Sigmoid colon (tissue), 7 donors: ENCODE data around the gene P3H3. TPM values are rescaled to one million over a fixed set of nuclear protein-coding genes. Genes with fewer than 3 reads are reported as not detected.

ENCODE experiments used
- DNase-seq: peaks from one replicate; pipeline ENCODE4 v3.0.0-alpha.2; 2019
- H3K27ac ChIP-seq, 4 donors: fragments of 200-600 bp; sonication (generic); one replicate each; pipeline ENCODE4 v1.5.1; 2016 to 2019; ENCODE audit warnings: mild to moderate bottlenecking in 1 of 4
- H3K27me3 ChIP-seq, 3 donors: fragments of 200-600 bp; sonication (generic); one replicate each; pipeline ENCODE4 v1.5.1; 2019; ENCODE audit warnings: mild to moderate bottlenecking in 1 of 3
- H3K36me3 ChIP-seq, 4 donors: fragments of 200-600 bp; sonication (generic); one replicate each; pipeline ENCODE4 v1.5.1; 2016 to 2019
- H3K4me1 ChIP-seq, 4 donors: fragments of 200-600 bp; sonication (generic); one replicate each; pipeline ENCODE4 v1.5.1; 2017 to 2019
- H3K4me3 ChIP-seq, 4 donors: fragments of 200-600 bp; sonication (generic); one replicate each; pipeline ENCODE4 v1.5.1; 2017 to 2019; ENCODE audit warnings: mild to moderate bottlenecking in 2 of 4, moderate library complexity in 1 of 4
- H3K9me3 ChIP-seq, 4 donors: fragments of 200-600 bp in 3 of 4; sonication (generic) in 3 of 4; one replicate each; pipeline versions ENCODE4 v1.5.1 to v1.6.1; 2013 to 2019
- CTCF ChIP-seq, 4 experiments: fragments of 450-650 bp in 3 of 4; fragments of 200-600 bp in 1 of 4; IDR thresholded peaks; one replicate each; pipeline ENCODE4 v1.5.1; 2016 to 2019; ENCODE audit warnings: antibody characterized with exemption in 4 of 4, mild to moderate bottlenecking in 3 of 4, moderate library complexity in 2 of 4
- EP300 ChIP-seq, 4 donors: sonication (generic); formaldehyde crosslinking; IDR thresholded peaks; one replicate each; pipeline ENCODE4 v1.6.1; 2017; ENCODE audit warnings: antibody characterized with exemption in 4 of 4
- POLR2A ChIP-seq, 2 donors: fragments of 450-650 bp; IDR thresholded peaks; one replicate each; pipeline ENCODE4 v1.6.1; 2016; ENCODE audit warnings: antibody characterized with exemption in 2 of 2, mild to moderate bottlenecking in 2 of 2, moderate library complexity in 2 of 2
- POLR2AphosphoS5 ChIP-seq, 4 donors: sonication (generic); formaldehyde crosslinking; IDR thresholded peaks; one replicate each; pipeline ENCODE4 v1.6.1; 2017; ENCODE audit warnings: antibody characterized with exemption in 4 of 4
- WGBS, 2 donors: extraction: QIAGEN DNeasy Blood & Tissue Kit; methylation state at CpG; one replicate each; pipeline ENCODE4 v1.1.7; 2013; 5-methylcytosine and 5-hydroxymethylcytosine counted together
- intact Hi-C: fragments of 100-400 bp; cut with DNase I; formaldehyde crosslinking; loops from one replicate; pipeline ENCODE4 v1.15.1; 2023
- polyA plus RNA-seq, 3 donors: library from polyadenylated mRNA; stranded (reverse); fragments of 200-250 nt; gene quantifications; one replicate each; pipeline ENCODE4 v1.2.3, GENCODE V29; 2013
- total RNA-seq, 4 donors: library from RNA; depleted of rRNA; stranded (reverse); fragments of >200 nt; gene quantifications; one replicate each; pipeline ENCODE4 v1.1.0, GENCODE V29; 2016
- donor health status: healthy with polysubstance abuse.
- donor health status: Bipolar disorder and iron deficiency.
- donor health status: healthy.

Gene P3H3
- total and polyA plus RNA-seq, 7 donors, result 0.60 to 69.8 (median 16.4) TPM

DNA sequence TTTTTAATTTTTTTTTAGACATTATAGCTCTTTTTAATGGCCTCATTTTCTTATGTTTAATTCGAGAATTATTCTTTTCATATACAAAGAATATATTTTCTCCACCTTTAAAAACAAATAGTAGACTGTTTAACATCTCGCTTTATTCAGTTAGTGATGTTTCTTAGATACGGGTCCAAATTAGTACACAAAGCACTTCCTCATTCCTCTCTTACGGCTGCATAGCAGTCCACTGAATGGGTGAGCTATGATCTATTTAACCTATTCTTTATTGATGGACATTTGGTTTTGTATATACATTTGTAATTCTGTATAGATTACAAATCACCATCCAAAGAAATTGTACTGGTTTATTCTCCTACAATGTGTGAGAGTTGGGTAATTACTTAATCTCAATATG lies 14.8 kb upstream of the P3H3 start:
- 23 to 56% methylated on average over 4 of the region's 4 CpGs for WGBS, 2 donors
- H3K27me3 ChIP-seq, result no peaks in the 10 kb centered on the region
- no peaks in the 10 kb centered on the region for H3K9me3 ChIP-seq
- H3K4me3 ChIP-seq, result no peak overlapping the region
- H3K27ac ChIP-seq, result no peak overlapping the region
- H3K4me1 ChIP-seq, result no peaks in the 10 kb centered on the region
- no peaks in the 10 kb centered on the region for H3K36me3 ChIP-seq
- DNase-seq, result no peak
- TF ChIP-seq POLR2A (IDR thresholded peaks at IDR 0.05) (no peak), CTCF (IDR thresholded peaks at IDR 0.05) (no peak), POLR2AphosphoS5 (IDR thresholded peaks at IDR 0.05) (no peak), EP300 (IDR thresholded peaks at IDR 0.05) (no peak)
- intact Hi-C loops, result no loop called here

DNA sequence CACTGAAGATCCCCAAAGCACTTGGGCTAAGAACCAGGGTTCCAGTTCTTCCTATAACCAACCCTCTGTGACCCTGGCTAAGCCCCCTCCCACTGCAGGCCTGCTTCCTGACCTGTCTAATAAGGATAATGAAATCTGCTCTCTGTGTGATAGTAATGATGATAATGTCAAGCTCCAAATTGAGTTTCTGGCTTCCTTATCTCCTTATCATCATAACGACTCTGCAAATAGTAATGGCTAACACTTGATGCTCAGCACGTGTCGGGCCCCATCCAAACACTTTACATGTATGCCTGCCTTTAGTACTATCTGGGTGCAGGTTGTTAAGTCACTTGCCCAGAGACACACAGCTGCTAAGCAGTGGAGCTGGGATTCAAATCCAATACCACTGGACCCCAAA lies 11.6 kb upstream of the P3H3 start:
- Histone ChIP-seq H3K27me3 (no peaks in the 10 kb centered on the region), H3K9me3 (no peaks in the 10 kb centered on the region), H3K27ac (no peak overlapping the region), H3K36me3 (no peaks in the 10 kb centered on the region), H3K4me3 (no peak overlapping the region), H3K4me1 (peaks cover 0 to 6% (median 6%) of the 10 kb centered on the region in 4 donors)
- 55 to 70% methylated on average over 3 of the region's 3 CpGs for WGBS, 2 donors
- intact Hi-C loops, result no loop called here
- no peak for DNase-seq
- TF ChIP-seq POLR2AphosphoS5 (IDR thresholded peaks at IDR 0.05), result no peak
- no peak for TF ChIP-seq CTCF (IDR thresholded peaks at IDR 0.05)
- TF ChIP-seq EP300 (IDR thresholded peaks at IDR 0.05), result no peak
- no peak for TF ChIP-seq POLR2A (IDR thresholded peaks at IDR 0.05)

DNA sequence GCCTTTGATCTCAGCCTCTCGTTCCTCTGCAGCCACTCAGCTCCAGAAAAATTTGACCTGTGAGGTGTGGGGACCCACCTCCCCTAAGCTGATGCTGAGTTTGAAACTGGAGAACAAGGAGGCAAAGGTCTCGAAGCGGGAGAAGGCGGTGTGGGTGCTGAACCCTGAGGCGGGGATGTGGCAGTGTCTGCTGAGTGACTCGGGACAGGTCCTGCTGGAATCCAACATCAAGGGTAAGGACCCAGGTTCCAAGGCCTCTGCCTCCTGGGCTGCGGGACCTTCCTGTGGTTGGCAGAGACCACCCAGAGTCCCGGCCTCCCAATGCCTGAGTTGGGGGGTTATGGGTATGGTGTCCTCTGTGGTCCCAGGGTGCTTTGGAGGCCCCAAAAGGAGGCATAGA lies 11.1 kb upstream of the P3H3 start:
- H3K27me3 ChIP-seq, result no peaks in the 10 kb centered on the region
- H3K27ac ChIP-seq, result no peak overlapping the region
- TF ChIP-seq EP300 (IDR thresholded peaks at IDR 0.05) (no peak), POLR2AphosphoS5 (IDR thresholded peaks at IDR 0.05) (no peak), POLR2A (IDR thresholded peaks at IDR 0.05) (no peak), CTCF (IDR thresholded peaks at IDR 0.05) (no peak)
- DNase-seq, result no peak
- 85 to 92% methylated on average over 8 of the region's 8 CpGs for WGBS, 2 donors
- H3K9me3 ChIP-seq, result no peaks in the 10 kb centered on the region
- intact Hi-C loops, result no loop called here
- H3K4me1 ChIP-seq, result peaks cover 0 to 10% (median 10%) of the 10 kb centered on the region in 4 donors
- no peak overlapping the region for H3K4me3 ChIP-seq
- H3K36me3 ChIP-seq, result no peaks in the 10 kb centered on the region

DNA sequence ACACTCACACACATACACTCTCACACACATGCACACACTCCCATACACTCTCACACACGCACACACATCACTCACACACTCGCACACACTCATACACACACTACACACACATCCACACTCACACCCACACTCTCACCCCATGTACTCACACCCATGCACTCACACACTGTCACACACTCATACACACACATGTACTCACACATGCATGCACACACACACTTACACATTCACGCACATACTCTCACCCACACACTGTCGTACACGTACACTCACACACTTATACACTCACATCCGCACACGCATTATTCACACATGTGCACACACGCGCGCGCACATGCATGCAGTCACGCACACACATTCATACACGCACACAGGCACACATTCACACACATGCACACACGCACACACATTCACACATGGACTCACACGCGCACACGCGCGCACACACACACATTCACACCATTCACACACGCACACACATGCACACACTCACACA lies 10.5 kb upstream of the P3H3 start:
- TF ChIP-seq POLR2A (IDR thresholded peaks at IDR 0.05) (no peak), POLR2AphosphoS5 (IDR thresholded peaks at IDR 0.05) (no peak)
- DNase-seq, result no peak
- H3K27ac ChIP-seq, result no peak overlapping the region
- H3K9me3 ChIP-seq, result no peaks in the 10 kb centered on the region
- intact Hi-C loops, result no loop called here
- no peak overlapping the region for H3K4me3 ChIP-seq
- H3K4me1 ChIP-seq, result peaks cover 0 to 16% (median 15%) of the 10 kb centered on the region in 4 donors
- 85 to 92% methylated on average over 20 of the region's 20 CpGs for WGBS, 2 donors
- no peaks in the 10 kb centered on the region for H3K27me3 ChIP-seq
- no peaks in the 10 kb centered on the region for H3K36me3 ChIP-seq

GRCh38 chr12:6818222-6818621 lies 10.0 kb upstream of the P3H3 start:
- WGBS, 2 donors, result 83 to 87% methylated on average over 10 of the region's 10 CpGs
- Histone ChIP-seq H3K27me3 (no peaks in the 10 kb centered on the region), H3K27ac (no peak overlapping the region), H3K4me3 (no peak overlapping the region), H3K36me3 (no peaks in the 10 kb centered on the region), H3K9me3 (no peaks in the 10 kb centered on the region), H3K4me1 (peaks cover 0 to 18% (median 15%) of the 10 kb centered on the region in 4 donors)
- TF ChIP-seq EP300 (IDR thresholded peaks at IDR 0.05), result no peak
- TF ChIP-seq POLR2AphosphoS5 (IDR thresholded peaks at IDR 0.05), result no peak
- TF ChIP-seq CTCF (IDR thresholded peaks at IDR 0.05), result no peak
- no peak for TF ChIP-seq POLR2A (IDR thresholded peaks at IDR 0.05)
- DNase-seq, result no peak
- intact Hi-C loops, result no loop called here
